Transverse colon (tissue), 3 donors: ENCODE results near the gene SCNM1.

Experiments used
- CTCF ChIP-seq, 5 experiments: fragments of 200-600 bp in 3 of 5; fragments of 450-650 bp in 2 of 5; sonication (generic) in 3 of 5; IDR thresholded peaks; 1 replicate in 2 of 5; 2 replicates in 3 of 5; pipeline ENCODE4 v1.5.1; 2016 to 2017; ENCODE audit warnings: antibody characterized with exemption in 5 of 5, inconsistent platforms in 3 of 5, mild to moderate bottlenecking in 2 of 5, moderate library complexity in 1 of 5
- POLR2A ChIP-seq: fragments of 450-650 bp; IDR thresholded peaks from one replicate; pipeline ENCODE4 v1.6.1; 2016; ENCODE audit warnings: antibody characterized with exemption, mild to moderate bottlenecking, moderate library complexity

DNA sequence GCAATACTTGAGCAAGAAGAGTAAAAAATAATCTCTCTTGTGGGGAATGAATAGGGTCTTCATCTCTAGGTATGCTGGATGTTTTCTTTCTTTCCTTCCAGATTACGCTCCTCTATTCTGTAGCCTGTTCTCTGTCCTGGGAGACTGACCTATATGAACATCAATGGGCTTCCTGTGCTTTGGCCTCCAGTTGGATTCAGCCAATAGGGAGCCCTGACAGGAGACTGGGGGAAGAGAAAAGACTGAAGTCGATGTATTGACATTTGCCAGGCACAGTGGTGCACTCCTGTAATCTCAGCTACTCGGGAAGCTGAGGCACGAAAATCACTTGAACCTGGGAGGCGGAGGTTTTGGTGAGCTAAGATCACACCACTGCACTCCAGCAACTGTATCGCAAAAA lies 37.1 kb upstream of the SCNM1 start:
- TF ChIP-seq CTCF (IDR thresholded peaks at IDR 0.05) (no peak), POLR2A (no peak)
